Osteoblast (primary cell): ENCODE results near the gene PPM1K. TPM values are rescaled to one million over a fixed set of nuclear protein-coding genes. Genes with fewer than 3 reads are reported as not detected.

Source experiments
- DNase-seq: peaks from one replicate; pipeline ENCODE4 v3.0.0; 2011; ENCODE audit warnings: low spot score, mixed read lengths; ENCODE audit not compliant: insufficient read length; ENCODE audit errors: missing footprints
- H2AFZ ChIP-seq: 2 replicates; pipeline ENCODE4 v1.6.0; 2011; ENCODE audit warnings: mild to moderate bottlenecking, low read length
- H3K27ac ChIP-seq: 2 replicates; pipeline ENCODE4 v1.5.1; 2011; ENCODE audit warnings: mild to moderate bottlenecking, low read depth, low read length, moderate library complexity
- H3K27me3 ChIP-seq: 2 replicates; pipeline ENCODE4 v1.6.0; 2012; ENCODE audit warnings: mild to moderate bottlenecking, control low read depth, inconsistent platforms, low read length, moderate library complexity; ENCODE audit not compliant: insufficient read depth
- H3K36me3 ChIP-seq: 2 replicates; pipeline ENCODE4 v1.5.1; 2011; ENCODE audit warnings: mild to moderate bottlenecking, low read length, control low read depth, moderate library complexity; ENCODE audit not compliant: insufficient read depth
- H3K4me1 ChIP-seq: 2 replicates; pipeline ENCODE4 v1.5.1; 2011; ENCODE audit warnings: mild to moderate bottlenecking, low read length, control low read depth, moderate library complexity; ENCODE audit not compliant: insufficient read depth
- H3K4me2 ChIP-seq: 2 replicates; pipeline ENCODE4 v1.6.0; 2011; ENCODE audit warnings: mild to moderate bottlenecking, low read length; ENCODE audit not compliant: insufficient read depth
- H3K4me3 ChIP-seq: fragments of 200-600 bp; sonication (generic); 3 replicates; pipeline ENCODE4 v1.5.1; 2012; ENCODE audit warnings: mild to moderate bottlenecking, low read length, inconsistent platforms; ENCODE audit not compliant: insufficient read depth
- H3K79me2 ChIP-seq: 2 replicates; pipeline ENCODE4 v1.6.0; 2012; ENCODE audit warnings: mild to moderate bottlenecking, low read length, control low read depth, inconsistent platforms; ENCODE audit not compliant: insufficient read depth
- H3K9me3 ChIP-seq: 2 replicates; pipeline ENCODE4 v1.5.1; 2011; ENCODE audit warnings: low read depth, low read length, control low read depth
- H4K20me1 ChIP-seq: 2 replicates; pipeline ENCODE4 v1.6.0; 2012; ENCODE audit warnings: mild to moderate bottlenecking, low read length, control low read depth; ENCODE audit not compliant: insufficient read depth
- CTCF ChIP-seq: IDR thresholded peaks from 2 replicates; pipeline ENCODE4 v1.5.1; 2011; ENCODE audit warnings: mild to moderate bottlenecking, low read depth, low read length, moderate library complexity; ENCODE audit errors: extremely low read depth
- total RNA-seq: library from RNA; depleted of rRNA; stranded (reverse); fragments of >200 nt; gene quantifications from 2 replicates; pipeline ENCODE4 v1.2.3, GENCODE V29; 2012

The PPM1K gene
- total RNA-seq, 1 donor: 21.0 TPM

- Histone ChIP-seq H3K79me2 (no peaks in the 10 kb centered on the region), H3K27me3 (no peaks in the 10 kb centered on the region), H3K36me3 (peaks cover 10% of the 10 kb centered on the region), H3K4me1 (no peaks in the 10 kb centered on the region), H3K4me3 (no peak overlapping the region), H4K20me1 (no peaks in the 10 kb centered on the region), H3K4me2 (no peak overlapping the region), H3K27ac (no peak overlapping the region), H3K9me3 (no peaks in the 10 kb centered on the region), H2AFZ (no peak overlapping the region)
- DNase-seq: no peak
- TF ChIP-seq CTCF: no peak
Observed at GRCh38 chr4:88264336-88264735, 20.0 kb downstream of the PPM1K start.

- DNase-seq: no peak
- Histone ChIP-seq H3K27ac (no peak overlapping the region), H3K36me3 (no peaks in the 10 kb centered on the region), H3K4me1 (no peaks in the 10 kb centered on the region), H3K79me2 (no peaks in the 10 kb centered on the region), H3K9me3 (no peaks in the 10 kb centered on the region), H3K4me2 (no peak overlapping the region), H2AFZ (no peak overlapping the region), H3K27me3 (no peaks in the 10 kb centered on the region), H3K4me3 (no peak overlapping the region), H4K20me1 (no peaks in the 10 kb centered on the region)
- TF ChIP-seq CTCF: no peak
Observed at GRCh38 chr4:88257726-88258125, 26.6 kb downstream of the PPM1K start.

GRCh38 chr4:88255111-88255510, 29.2 kb downstream of the PPM1K start:
- H3K79me2 ChIP-seq: no peaks in the 10 kb centered on the region
- no peaks in the 10 kb centered on the region for H3K36me3 ChIP-seq
- no peak overlapping the region for H3K4me2 ChIP-seq
- DNase-seq: no peak
- H4K20me1 ChIP-seq: no peaks in the 10 kb centered on the region
- H2AFZ ChIP-seq: no peak overlapping the region
- H3K4me1 ChIP-seq: no peaks in the 10 kb centered on the region
- no peak overlapping the region for H3K27ac ChIP-seq
- no peaks in the 10 kb centered on the region for H3K27me3 ChIP-seq
- H3K9me3 ChIP-seq: no peaks in the 10 kb centered on the region
- no peak overlapping the region for H3K4me3 ChIP-seq
- TF ChIP-seq CTCF: no peak

- no peak for TF ChIP-seq CTCF
- Histone ChIP-seq H3K27ac (no peak overlapping the region), H3K79me2 (no peaks in the 10 kb centered on the region), H3K4me3 (no peak overlapping the region), H3K27me3 (no peaks in the 10 kb centered on the region), H4K20me1 (no peaks in the 10 kb centered on the region), H2AFZ (no peak overlapping the region), H3K36me3 (no peaks in the 10 kb centered on the region), H3K4me1 (no peaks in the 10 kb centered on the region), H3K9me3 (no peaks in the 10 kb centered on the region), H3K4me2 (no peak overlapping the region)
- DNase-seq: no peak
Observed at GRCh38 chr4:88251924-88252323, 32.4 kb downstream of the PPM1K start.
